A172 (cell line): ENCODE measurements around the gene TMED7. TPM values are rescaled to one million over a fixed set of nuclear protein-coding genes. Genes with fewer than 3 reads are reported as not detected.

Source experiments
- DNase-seq: peaks from one replicate; pipeline ENCODE4 v3.0.0-alpha.2; 2015; ENCODE audit warnings: low spot score
- total RNA-seq: library from RNA; depleted of rRNA; stranded (reverse); fragments of >200 nt; shearing (Covaris generic); gene quantifications from 2 replicates; pipeline ENCODE4 v1.2.3, GENCODE V29; 2014

TMED7 gene
- total RNA-seq, 1 experiment from 2014 or later: 165 TPM

GRCh38 chr5:115627295-115627865, 1.5 kb upstream of the TMED7 start:
- no peak for DNase-seq

- no peak for DNase-seq
Observed at GRCh38 chr5:115626445-115626823, 598 bp upstream of the TMED7 start.

- DNase-seq: no peak
Observed at GRCh38 chr5:115624994-115625393, 842 bp downstream of the TMED7 start.

GRCh38 chr5:115623658-115624057, 2.2 kb downstream of the TMED7 start:
- DNase-seq: no peak

- no peak for DNase-seq
Observed at GRCh38 chr5:115621365-115621900, 4.4 kb downstream of the TMED7 start.

GRCh38 chr5:115616892-115617291, 8.9 kb downstream of the TMED7 start:
- no peak for DNase-seq

GRCh38 chr5:115616472-115616871, 9.4 kb downstream of the TMED7 start:
- DNase-seq: no peak

GRCh38 chr5:115611873-115612272, 14.0 kb downstream of the TMED7 start:
- no peak for DNase-seq

- no peak for DNase-seq
Observed at GRCh38 chr5:115607935-115608334, 17.9 kb downstream of the TMED7 start.

GRCh38 chr5:115605436-115605835, 20.4 kb downstream of the TMED7 start:
- DNase-seq: no peak

GRCh38 chr5:115602591-115603125, 23.2 kb downstream of the TMED7 start:
- no peak for DNase-seq

GRCh38 chr5:115601701-115602590, 23.9 kb downstream of the TMED7 start, which contains the start of gene TICAM2:
TICAM2 (minus strand) TSS chr5:115602479; CDS start chr5:115581256, 21,223 bp downstream.
- peak; percentile 69 for DNase-seq

GRCh38 chr5:115600766-115601165, 25.1 kb downstream of the TMED7 start:
- DNase-seq: no peak

- no peak for DNase-seq
Observed at GRCh38 chr5:115599924-115600323, 25.9 kb downstream of the TMED7 start.

GRCh38 chr5:115599502-115599901, 26.3 kb downstream of the TMED7 start:
- DNase-seq: no peak

- no peak for DNase-seq
Observed at GRCh38 chr5:115594128-115595047, 31.4 kb downstream of the TMED7 start.

- DNase-seq: no peak
Observed at GRCh38 chr5:115589043-115589442, 36.8 kb downstream of the TMED7 start.

GRCh38 chr5:115588640-115589039, 37.2 kb downstream of the TMED7 start:
- no peak for DNase-seq

- DNase-seq: peak; percentile 27
Observed at GRCh38 chr5:115586525-115587146, 39.2 kb downstream of the TMED7 start.

- DNase-seq: no peak
Observed at GRCh38 chr5:115585265-115585664, 40.6 kb downstream of the TMED7 start.

- DNase-seq: no peak
Observed at GRCh38 chr5:115584501-115584900, 41.3 kb downstream of the TMED7 start.
